Lung (tissue), 12 donors: ENCODE results near the gene HTT. TPM values are rescaled to one million over a fixed set of nuclear protein-coding genes. Genes with fewer than 3 reads are reported as not detected.

ENCODE experiments used
- ATAC-seq: fragments of 200-7000 bp; cut with Tn5 transposase; one replicate; pipeline ENCODE4 v1.9.1; 2020; ENCODE audit warnings: moderate number of reproducible peaks; ENCODE audit not compliant: insufficient read depth, low FRiP score
- DNase-seq, 3 donors: peaks; one replicate each; pipeline ENCODE4 v3.0.0-alpha.2; 2013 to 2017
- H3K27ac ChIP-seq, 2 donors: one replicate each; pipeline ENCODE4 v1.5.1; 2013; ENCODE audit warnings: mild to moderate bottlenecking in 2 of 2, moderate library complexity in 2 of 2, control low read depth in 1 of 2, inconsistent platforms in 1 of 2, low read depth in 1 of 2, low read length in 1 of 2
- H3K27me3 ChIP-seq, 3 donors: one replicate each; pipeline ENCODE4 v1.5.1; 2013; ENCODE audit warnings: low read length in 2 of 3; ENCODE audit not compliant: control insufficient read depth in 3 of 3, insufficient read depth in 3 of 3
- H3K36me3 ChIP-seq, 4 donors: one replicate each; pipeline ENCODE4 v1.5.1; 2013; ENCODE audit warnings: low read length in 4 of 4, mild to moderate bottlenecking in 1 of 4, moderate library complexity in 1 of 4; ENCODE audit not compliant: control insufficient read depth in 4 of 4, insufficient read depth in 4 of 4
- H3K4me1 ChIP-seq, 5 donors: one replicate each; pipeline ENCODE4 v1.5.1; 2013; ENCODE audit warnings: low read length in 5 of 5, mild to moderate bottlenecking in 2 of 5, moderate library complexity in 1 of 5; ENCODE audit not compliant: control insufficient read depth in 5 of 5, insufficient read depth in 5 of 5
- H3K4me3 ChIP-seq: one replicate; pipeline ENCODE4 v1.5.1; 2013; ENCODE audit warnings: mild to moderate bottlenecking, control low read depth, moderate library complexity
- H3K9ac ChIP-seq, 2 donors: one replicate each; pipeline ENCODE4 v1.5.1; 2013; ENCODE audit warnings: low read length in 2 of 2, control low read depth in 1 of 2; ENCODE audit not compliant: insufficient read depth in 1 of 2
- H3K9me3 ChIP-seq, 4 donors: one replicate each; pipeline ENCODE4 v1.5.1; 2013; ENCODE audit warnings: low read length in 3 of 4, mild to moderate bottlenecking in 1 of 4, moderate library complexity in 1 of 4; ENCODE audit not compliant: control insufficient read depth in 4 of 4, insufficient read depth in 3 of 4
- CTCF ChIP-seq: IDR thresholded peaks from 2 replicates; pipeline ENCODE4 v1.5.1; 2012; ENCODE audit warnings: mild to moderate bottlenecking; ENCODE audit errors: control extremely low read depth, extremely low read depth
- WGBS, 2 donors: extraction: QIAGEN DNeasy Blood & Tissue Kit; methylation state at CpG; one replicate each; pipeline ENCODE4 v1.1.7; 2013; 5-methylcytosine and 5-hydroxymethylcytosine counted together
- polyA plus RNA-seq, 2 donors: library from polyadenylated mRNA; stranded (reverse); fragments of 200-250 nt; gene quantifications; one replicate each; pipeline ENCODE4 v1.2.1, GENCODE V29; 2013
- total RNA-seq, 2 donors: library from RNA; depleted of rRNA in 1 of 2; stranded (reverse); fragments of >200 nt in 1 of 2; gene quantifications; one replicate each; pipeline ENCODE4 v1.2.1, GENCODE V29; 2014 to 2021
- donor health status: control.
- donor health status: control.
- donor health status: Bipolar disorder and iron deficiency.
- donor health status: healthy.
- donor health status: DM: yes; HTN: yes; CAD: no.

The HTT gene
- total and polyA plus RNA-seq, 4 donors: 17.0 to 109 (median 48.4) TPM

DNA sequence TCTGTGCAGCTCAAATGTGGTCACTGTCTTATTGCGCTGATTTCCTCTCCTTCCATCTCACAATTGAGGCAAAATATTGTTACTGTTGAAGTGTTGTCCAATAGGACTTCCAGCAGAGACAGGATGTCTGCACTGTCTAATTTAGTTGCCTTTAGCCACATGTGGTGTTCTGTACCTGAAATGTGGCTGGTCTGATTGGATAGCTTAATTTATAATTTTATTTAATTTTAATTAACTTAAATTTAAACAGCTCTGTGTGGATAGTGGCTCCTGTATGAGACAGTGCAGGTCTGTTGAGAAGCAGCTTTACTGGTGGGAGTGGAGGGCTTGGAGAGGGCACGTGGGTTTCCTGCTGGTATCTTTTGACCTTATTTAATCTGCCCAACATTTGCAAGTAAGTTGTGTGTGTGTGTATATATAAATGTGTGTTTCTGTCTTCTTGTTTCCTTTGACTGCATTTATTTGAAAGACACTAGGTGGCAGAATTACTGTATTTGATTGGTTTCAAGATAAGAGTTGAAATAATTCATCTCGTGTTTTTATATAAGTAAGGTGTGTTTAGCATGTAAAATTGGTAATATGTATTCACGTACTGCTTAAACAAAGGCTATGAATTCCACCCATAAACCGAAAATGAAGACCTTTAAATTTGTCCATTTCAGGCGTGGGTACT, 119.2 kb downstream of the HTT start:
- 65% methylated on average over 6 of the region's 6 CpGs for WGBS, 2 donors
- H3K36me3 ChIP-seq: peaks cover 8 to 36% (median 16%) of the 10 kb centered on the region in 4 donors
- H3K9ac ChIP-seq: no peak overlapping the region
- peak; percentile 33 for TF ChIP-seq CTCF
- H3K27me3 ChIP-seq: no peaks in the 10 kb centered on the region
- ATAC-seq (no peak), DNase-seq (peak in 2 of 3 donors; percentile 10 to 32)
- H3K9me3 ChIP-seq: no peaks in the 10 kb centered on the region
- H3K4me3 ChIP-seq: no peak overlapping the region
- no peak overlapping the region for H3K27ac ChIP-seq
- peaks cover 0 to 2% (median 0%) of the 10 kb centered on the region in 5 donors for H3K4me1 ChIP-seq

- H3K27me3 ChIP-seq: no peaks in the 10 kb centered on the region
- H3K9ac ChIP-seq: no peak overlapping the region
- WGBS, 2 donors: 80 to 82% methylated on average over 7 of the region's 7 CpGs
- no peak for TF ChIP-seq CTCF
- DNase-seq (no peak), ATAC-seq (no peak)
- no peaks in the 10 kb centered on the region for H3K9me3 ChIP-seq
- H3K4me3 ChIP-seq: no peak overlapping the region
- H3K4me1 ChIP-seq: peaks cover 0 to 23% (median 9%) of the 10 kb centered on the region in 5 donors
- no peak overlapping the region for H3K27ac ChIP-seq
- H3K36me3 ChIP-seq: peaks cover 2 to 37% (median 8%) of the 10 kb centered on the region in 4 donors
Measured at GRCh38 chr4:3196670-3197359, 122.3 kb downstream of the HTT start.

GRCh38 chr4:3197366-3198105, 123.1 kb downstream of the HTT start:
- no peak for ATAC-seq
- no peaks in the 10 kb centered on the region for H3K9me3 ChIP-seq
- no peak for DNase-seq
- WGBS, 2 donors: 80 to 89% methylated on average over 9 of the region's 9 CpGs
- H3K27ac ChIP-seq: no peak overlapping the region
- H3K4me1 ChIP-seq: peaks cover 0 to 30% (median 9%) of the 10 kb centered on the region in 5 donors
- peaks cover 2 to 34% (median 8%) of the 10 kb centered on the region in 4 donors for H3K36me3 ChIP-seq
- H3K4me3 ChIP-seq: no peak overlapping the region
- TF ChIP-seq CTCF: no peak
- no peaks in the 10 kb centered on the region for H3K27me3 ChIP-seq
- no peak overlapping the region for H3K9ac ChIP-seq
